HepG2 (cell line): Measurements from ENCODE around the gene DDX23. TPM values are rescaled to one million over a fixed set of nuclear protein-coding genes. Genes with fewer than 3 reads are reported as not detected.

Experiments used
- FOXK2 ChIP-seq: fragments of 450-650 bp; IDR thresholded peaks from 2 replicates; pipeline ENCODE4 v1.6.1; 2016
- FOXO1 ChIP-seq: sonication (generic); formaldehyde crosslinking; IDR thresholded peaks from 2 replicates; pipeline ENCODE4 v1.4.0; 2020; ENCODE audit warnings: missing genetic modification reagents
- HNRNPK ChIP-seq: fragments of 200-400 bp; formaldehyde crosslinking; IDR thresholded peaks from 2 replicates; pipeline ENCODE4 v1.6.1; 2018; ENCODE audit warnings: low read length, low read depth, moderate library complexity, mild to moderate bottlenecking; ENCODE audit not compliant: poor library complexity, severe bottlenecking
- HOXA3 ChIP-seq: sonication (generic); formaldehyde crosslinking; IDR thresholded peaks from 2 replicates; pipeline ENCODE4 v1.5.0; 2020; ENCODE audit warnings: missing genetic modification reagents
- KDM2A ChIP-seq: sonication (generic); formaldehyde crosslinking; IDR thresholded peaks from 2 replicates; pipeline ENCODE4 v1.4.0; 2020; ENCODE audit warnings: low read depth, missing genetic modification reagents, borderline replicate concordance
- MAX ChIP-seq: IDR thresholded peaks from 2 replicates; pipeline ENCODE4 v1.6.1; 2012; ENCODE audit warnings: inconsistent platforms
- MIER3 ChIP-seq: IDR thresholded peaks from 2 replicates; pipeline ENCODE4 v1.6.1; 2016; ENCODE audit warnings: missing compliant biosample characterization, borderline replicate concordance
- RAD51 ChIP-seq: fragments of 450-650 bp; IDR thresholded peaks from 2 replicates; pipeline ENCODE4 v1.6.1; 2016; ENCODE audit warnings: borderline replicate concordance
- SNAI1 ChIP-seq: sonication (generic); formaldehyde crosslinking; IDR thresholded peaks from 2 replicates; pipeline ENCODE4 v1.5.0; 2020; ENCODE audit warnings: mild to moderate bottlenecking, missing genetic modification reagents, borderline replicate concordance
- SOX5 ChIP-seq: IDR thresholded peaks from 2 replicates; pipeline ENCODE4 v1.6.1; 2016; ENCODE audit warnings: borderline replicate concordance
- USF2 ChIP-seq, 2 experiments: sonication (generic) in 1 of 2; formaldehyde crosslinking in 1 of 2; IDR thresholded peaks; 2 replicates each; pipeline versions ENCODE4 v1.5.1 to v1.6.1; 2011 to 2020; ENCODE audit warnings: borderline replicate concordance in 1 of 2, low read depth in 1 of 2, low read length in 1 of 2, mild to moderate bottlenecking in 1 of 2, missing genetic modification reagents in 1 of 2, moderate library complexity in 1 of 2
- ZNF34 ChIP-seq: sonication (generic); formaldehyde crosslinking; IDR thresholded peaks from 2 replicates; pipeline ENCODE4 v1.4.0; 2020; ENCODE audit warnings: mild to moderate bottlenecking, missing genetic modification reagents, borderline replicate concordance
- ZNF556 ChIP-seq: sonication (generic); formaldehyde crosslinking; IDR thresholded peaks from 2 replicates; pipeline ENCODE4 v1.4.0; 2020; ENCODE audit warnings: mild to moderate bottlenecking, missing genetic modification reagents, borderline replicate concordance
- ZNF567 ChIP-seq: sonication (generic); formaldehyde crosslinking; IDR thresholded peaks from 2 replicates; pipeline ENCODE4 v1.8.1; 2023; ENCODE audit warnings: mild to moderate bottlenecking, missing genetic modification reagents, borderline replicate concordance
- ZNF589 ChIP-seq: sonication (generic); formaldehyde crosslinking; conservative IDR thresholded peaks from 2 replicates; pipeline ENCODE4 v1.8.0; 2022; ENCODE audit warnings: mild to moderate bottlenecking, moderate library complexity, missing genetic modification reagents
- ZNF891 ChIP-seq: sonication (generic); formaldehyde crosslinking; IDR thresholded peaks from 2 replicates; pipeline ENCODE4 v1.5.0; 2020; ENCODE audit warnings: mild to moderate bottlenecking, missing genetic modification reagents
- ZSCAN25 ChIP-seq: sonication (generic); formaldehyde crosslinking; IDR thresholded peaks from 2 replicates; pipeline ENCODE4 v1.8.0; 2022; ENCODE audit warnings: mild to moderate bottlenecking, missing genetic modification reagents
- polyA plus RNA-seq, 8 experiments: library from polyadenylated mRNA; depleted of rRNA in 3 of 8; stranded (reverse) in 7 of 8; unstranded in 1 of 8; fragments of >200 nt; fragmentation: Illumina TruSeq in 4 of 8; extraction: Trizol in 4 of 8; gene quantifications; 2 replicates each; pipeline versions ENCODE4 v1.2.1 to v1.2.3, GENCODE V29; 2011 to 2016; ENCODE audit warnings: low read depth in 4 of 8, missing spikeins in 1 of 8, mixed read lengths in 1 of 8; ENCODE audit not compliant: insufficient read depth in 1 of 8
- total RNA-seq, 5 experiments: library from RNA; depleted of rRNA; stranded (reverse); fragments of >200 nt; fragmentation: Illumina TruSeq; extraction: Trizol; gene quantifications; 2 replicates each; pipeline ENCODE4 v1.2.3, GENCODE V29; 2016; ENCODE audit warnings: low read depth in 1 of 5
- TF ChIP-seq, protein P1 (sequence below), 2 experiments: sonication (generic) in 1 of 2; formaldehyde crosslinking in 1 of 2; IDR thresholded peaks; 2 replicates each; pipeline versions ENCODE4 v1.6.1 to v1.9.0; 2014 to 2022; ENCODE audit warnings: antibody characterized with exemption in 1 of 2, borderline replicate concordance in 1 of 2, inconsistent platforms in 1 of 2, low read depth in 1 of 2, missing genetic modification reagents in 1 of 2
- TF ChIP-seq, protein P2 (sequence below): fragments of 450-650 bp; IDR thresholded peaks from 2 replicates; pipeline ENCODE4 v1.6.1; 2017

DDX23 gene
- total and polyA plus RNA-seq, 2 of the 13 experiments (the other 11 are each of a cell fraction or from before 2014, with no cell fraction given): 35.7 to 90.0 TPM

- TF ChIP-seq, protein P1, sequence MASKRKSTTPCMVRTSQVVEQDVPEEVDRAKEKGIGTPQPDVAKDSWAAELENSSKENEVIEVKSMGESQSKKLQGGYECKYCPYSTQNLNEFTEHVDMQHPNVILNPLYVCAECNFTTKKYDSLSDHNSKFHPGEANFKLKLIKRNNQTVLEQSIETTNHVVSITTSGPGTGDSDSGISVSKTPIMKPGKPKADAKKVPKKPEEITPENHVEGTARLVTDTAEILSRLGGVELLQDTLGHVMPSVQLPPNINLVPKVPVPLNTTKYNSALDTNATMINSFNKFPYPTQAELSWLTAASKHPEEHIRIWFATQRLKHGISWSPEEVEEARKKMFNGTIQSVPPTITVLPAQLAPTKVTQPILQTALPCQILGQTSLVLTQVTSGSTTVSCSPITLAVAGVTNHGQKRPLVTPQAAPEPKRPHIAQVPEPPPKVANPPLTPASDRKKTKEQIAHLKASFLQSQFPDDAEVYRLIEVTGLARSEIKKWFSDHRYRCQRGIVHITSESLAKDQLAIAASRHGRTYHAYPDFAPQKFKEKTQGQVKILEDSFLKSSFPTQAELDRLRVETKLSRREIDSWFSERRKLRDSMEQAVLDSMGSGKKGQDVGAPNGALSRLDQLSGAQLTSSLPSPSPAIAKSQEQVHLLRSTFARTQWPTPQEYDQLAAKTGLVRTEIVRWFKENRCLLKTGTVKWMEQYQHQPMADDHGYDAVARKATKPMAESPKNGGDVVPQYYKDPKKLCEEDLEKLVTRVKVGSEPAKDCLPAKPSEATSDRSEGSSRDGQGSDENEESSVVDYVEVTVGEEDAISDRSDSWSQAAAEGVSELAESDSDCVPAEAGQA (IDR thresholded peaks at IDR 0.05; ENCODE audit: low read depth): no peak
- TF ChIP-seq, protein P1 (CRISPR knock-in tag; IDR thresholded peaks at IDR 0.05; ENCODE audit: borderline replicate concordance): no peak
- TF ChIP-seq ZNF567 (CRISPR knock-in tag): no peak
- no peak for TF ChIP-seq RAD51
- TF ChIP-seq SNAI1 (CRISPR knock-in tag): peak; percentile 59; the same call in 1 of the 2 replicates
- TF ChIP-seq ZNF891 (CRISPR knock-in tag): no peak
- TF ChIP-seq MIER3 (CRISPR knock-in tag): no peak
- no peak for TF ChIP-seq FOXK2
- TF ChIP-seq HOXA3 (CRISPR knock-in tag): no peak
- TF ChIP-seq ZNF556: no peak
- TF ChIP-seq USF2 (IDR thresholded peaks at IDR 0.05; ENCODE audit: low read depth, low read length): no peak
- TF ChIP-seq USF2 (CRISPR knock-in tag; IDR thresholded peaks at IDR 0.05; ENCODE audit: borderline replicate concordance): no peak
- peak; percentile 86 for TF ChIP-seq MAX
- TF ChIP-seq, protein P2, sequence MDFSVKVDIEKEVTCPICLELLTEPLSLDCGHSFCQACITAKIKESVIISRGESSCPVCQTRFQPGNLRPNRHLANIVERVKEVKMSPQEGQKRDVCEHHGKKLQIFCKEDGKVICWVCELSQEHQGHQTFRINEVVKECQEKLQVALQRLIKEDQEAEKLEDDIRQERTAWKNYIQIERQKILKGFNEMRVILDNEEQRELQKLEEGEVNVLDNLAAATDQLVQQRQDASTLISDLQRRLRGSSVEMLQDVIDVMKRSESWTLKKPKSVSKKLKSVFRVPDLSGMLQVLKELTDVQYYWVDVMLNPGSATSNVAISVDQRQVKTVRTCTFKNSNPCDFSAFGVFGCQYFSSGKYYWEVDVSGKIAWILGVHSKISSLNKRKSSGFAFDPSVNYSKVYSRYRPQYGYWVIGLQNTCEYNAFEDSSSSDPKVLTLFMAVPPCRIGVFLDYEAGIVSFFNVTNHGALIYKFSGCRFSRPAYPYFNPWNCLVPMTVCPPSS: no peak
- TF ChIP-seq KDM2A: no peak
- peak; percentile 45; the same call in 1 of the 2 replicates for TF ChIP-seq ZSCAN25
- TF ChIP-seq HNRNPK: peak; percentile 95
- no peak for TF ChIP-seq FOXO1 (CRISPR knock-in tag)
- TF ChIP-seq SOX5 (CRISPR knock-in tag): no peak
- TF ChIP-seq ZNF34 (CRISPR knock-in tag): no peak
- TF ChIP-seq ZNF589 (CRISPR knock-in tag): no peak
Measured at GRCh38 chr12:48815126-48816110, 36.5 kb downstream of the DDX23 start (continued).
